HepG2 (cell line): ENCODE data around the gene PIM1. TPM values are rescaled to one million over a fixed set of nuclear protein-coding genes. Genes with fewer than 3 reads are reported as not detected.

Experiments
- CBX5 ChIP-seq: sonication (generic); formaldehyde crosslinking; IDR thresholded peaks from 2 replicates; pipeline ENCODE4 v1.4.0; 2020; ENCODE audit warnings: missing genetic modification reagents, borderline replicate concordance
- CREM ChIP-seq, 2 experiments: sonication (generic) in 1 of 2; formaldehyde crosslinking in 1 of 2; IDR thresholded peaks; 2 replicates each; pipeline versions ENCODE4 v1.4.0 to v1.6.1; 2016 to 2020; ENCODE audit warnings: antibody characterized with exemption in 1 of 2, mild to moderate bottlenecking in 1 of 2, missing genetic modification reagents in 1 of 2
- FOXC1 ChIP-seq: sonication (generic); formaldehyde crosslinking; IDR thresholded peaks from 2 replicates; pipeline ENCODE4 v1.8.0; 2022; ENCODE audit warnings: mild to moderate bottlenecking, missing genetic modification reagents, borderline replicate concordance
- HOXA5 ChIP-seq: sonication (generic); formaldehyde crosslinking; IDR thresholded peaks from 2 replicates; pipeline ENCODE4 v1.4.0; 2020; ENCODE audit warnings: missing genetic modification reagents
- NCOA1 ChIP-seq: sonication (generic); formaldehyde crosslinking; IDR thresholded peaks from 2 replicates; pipeline ENCODE4 v1.9.0; 2021; ENCODE audit warnings: missing genetic modification reagents
- NFRKB ChIP-seq: fragments of 450-650 bp; IDR thresholded peaks from 2 replicates; pipeline ENCODE4 v1.6.1; 2017
- POLR2A ChIP-seq, 2 experiments: IDR thresholded peaks; 2 replicates each; pipeline ENCODE4 v1.6.1; 2011; ENCODE audit warnings: low read depth in 2 of 2, low read length in 2 of 2, mild to moderate bottlenecking in 1 of 2, moderate library complexity in 1 of 2; ENCODE audit not compliant: insufficient read depth in 1 of 2
- POLR2G ChIP-seq: fragments of 200-400 bp; formaldehyde crosslinking; IDR thresholded peaks from 2 replicates; pipeline ENCODE4 v1.6.1; 2018; ENCODE audit warnings: mild to moderate bottlenecking, low read depth, low read length, moderate library complexity
- RERE ChIP-seq: IDR thresholded peaks from 2 replicates; pipeline ENCODE4 v1.6.1; 2016; ENCODE audit warnings: low read depth, missing genetic modification reagents, missing compliant biosample characterization
- RFXAP ChIP-seq: sonication (generic); formaldehyde crosslinking; IDR thresholded peaks from 2 replicates; pipeline ENCODE4 v1.4.0; 2020; ENCODE audit warnings: missing genetic modification reagents, borderline replicate concordance
- SMYD3 ChIP-seq: sonication (generic); formaldehyde crosslinking; IDR thresholded peaks from 2 replicates; pipeline ENCODE4 v1.8.1; 2023; ENCODE audit warnings: mild to moderate bottlenecking, missing genetic modification reagents
- TARDBP ChIP-seq: sonication (generic); formaldehyde crosslinking; IDR thresholded peaks from 2 replicates; pipeline ENCODE4 v1.8.0; 2022; ENCODE audit warnings: mild to moderate bottlenecking, missing genetic modification reagents
- TCF7 ChIP-seq: sonication (generic); IDR thresholded peaks from 2 replicates; pipeline ENCODE4 v1.6.1; 2016; ENCODE audit warnings: antibody characterized with exemption, low read depth
- THAP11 ChIP-seq: IDR thresholded peaks from 2 replicates; pipeline ENCODE4 v1.6.1; 2016; ENCODE audit warnings: missing biosample characterization, missing genetic modification reagents
- TRIM24 ChIP-seq: sonication (generic); formaldehyde crosslinking; IDR thresholded peaks from 2 replicates; pipeline ENCODE4 v1.8.0; 2022; ENCODE audit warnings: mild to moderate bottlenecking, missing genetic modification reagents
- ZNF17 ChIP-seq: sonication (generic); formaldehyde crosslinking; IDR thresholded peaks from 2 replicates; pipeline ENCODE4 v1.5.0; 2020; ENCODE audit warnings: mild to moderate bottlenecking, missing genetic modification reagents
- ZNF34 ChIP-seq: sonication (generic); formaldehyde crosslinking; IDR thresholded peaks from 2 replicates; pipeline ENCODE4 v1.4.0; 2020; ENCODE audit warnings: mild to moderate bottlenecking, missing genetic modification reagents, borderline replicate concordance
- ZNF558 ChIP-seq: sonication (generic); formaldehyde crosslinking; IDR thresholded peaks from 2 replicates; pipeline ENCODE4 v1.9.0; 2022; ENCODE audit warnings: mild to moderate bottlenecking, missing genetic modification reagents, borderline replicate concordance
- polyA plus RNA-seq, 8 experiments: library from polyadenylated mRNA; depleted of rRNA in 3 of 8; stranded (reverse) in 7 of 8; unstranded in 1 of 8; fragments of >200 nt; fragmentation: Illumina TruSeq in 4 of 8; extraction: Trizol in 4 of 8; gene quantifications; 2 replicates each; pipeline versions ENCODE4 v1.2.1 to v1.2.3, GENCODE V29; 2011 to 2016; ENCODE audit warnings: low read depth in 4 of 8, missing spikeins in 1 of 8, mixed read lengths in 1 of 8; ENCODE audit not compliant: insufficient read depth in 1 of 8
- total RNA-seq, 5 experiments: library from RNA; depleted of rRNA; stranded (reverse); fragments of >200 nt; fragmentation: Illumina TruSeq; extraction: Trizol; gene quantifications; 2 replicates each; pipeline ENCODE4 v1.2.3, GENCODE V29; 2016; ENCODE audit warnings: low read depth in 1 of 5
- TF ChIP-seq, protein P1 (sequence below): sonication (generic); formaldehyde crosslinking; IDR thresholded peaks from 2 replicates; pipeline ENCODE4 v1.5.1; 2020; ENCODE audit warnings: mild to moderate bottlenecking, moderate library complexity, missing genetic modification reagents
- TF ChIP-seq, protein P2 (sequence below): sonication (generic); formaldehyde crosslinking; IDR thresholded peaks from 2 replicates; pipeline ENCODE4 v1.4.0; 2020; ENCODE audit warnings: missing genetic modification reagents, borderline replicate concordance

PIM1 gene
- total and polyA plus RNA-seq, 2 of the 13 experiments (the other 11 are each of a cell fraction or from before 2014, with no cell fraction given), result 29.4 to 117 TPM

GRCh38 chr6:37137201-37138090 is 32.5 kb upstream of the PIM1 start (continued):
- TF ChIP-seq CBX5 (CRISPR knock-in tag) (peak; percentile 13; the same call in 1 of the 2 replicates), RFXAP (peak; percentile 46; the same call in 1 of the 2 replicates), POLR2A (IDR thresholded peaks at IDR 0.05; ENCODE audit: insufficient read depth in 1 of 2, low read depth in 2 of 2, low read length in 2 of 2) (peak; percentile 44 to 49), SMYD3 (CRISPR knock-in tag) (no peak), TCF7 (peak; percentile 55), POLR2G (peak; percentile 43; the same call in 1 of the 2 replicates), TARDBP (CRISPR knock-in tag) (peak; percentile 49; the same call in 1 of the 2 replicates), RERE (CRISPR knock-in tag) (0 out of 2 replicates have a peak, but pooled peaks have one; percentile 16), ZNF558 (CRISPR knock-in tag) (no peak), THAP11 (CRISPR knock-in tag) (peak; percentile 40; the same call in 1 of the 2 replicates), NFRKB (no peak), ZNF17 (CRISPR knock-in tag) (no peak), FOXC1 (CRISPR knock-in tag) (peak; percentile 89; the same call in 1 of the 2 replicates), HOXA5 (CRISPR knock-in tag) (peak; percentile 61; the same call in 1 of the 2 replicates), CREM (IDR thresholded peaks at IDR 0.05) (no peak), CREM (CRISPR knock-in tag; IDR thresholded peaks at IDR 0.05) (no peak), NCOA1 (CRISPR knock-in tag) (no peak), TRIM24 (CRISPR knock-in tag) (no peak), ZNF34 (CRISPR knock-in tag) (peak; percentile 37; the same call in 1 of the 2 replicates)
- TF ChIP-seq, protein P1, sequence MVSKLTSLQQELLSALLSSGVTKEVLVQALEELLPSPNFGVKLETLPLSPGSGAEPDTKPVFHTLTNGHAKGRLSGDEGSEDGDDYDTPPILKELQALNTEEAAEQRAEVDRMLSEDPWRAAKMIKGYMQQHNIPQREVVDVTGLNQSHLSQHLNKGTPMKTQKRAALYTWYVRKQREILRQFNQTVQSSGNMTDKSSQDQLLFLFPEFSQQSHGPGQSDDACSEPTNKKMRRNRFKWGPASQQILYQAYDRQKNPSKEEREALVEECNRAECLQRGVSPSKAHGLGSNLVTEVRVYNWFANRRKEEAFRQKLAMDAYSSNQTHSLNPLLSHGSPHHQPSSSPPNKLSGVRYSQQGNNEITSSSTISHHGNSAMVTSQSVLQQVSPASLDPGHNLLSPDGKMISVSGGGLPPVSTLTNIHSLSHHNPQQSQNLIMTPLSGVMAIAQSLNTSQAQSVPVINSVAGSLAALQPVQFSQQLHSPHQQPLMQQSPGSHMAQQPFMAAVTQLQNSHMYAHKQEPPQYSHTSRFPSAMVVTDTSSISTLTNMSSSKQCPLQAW (CRISPR knock-in tag), result peak; percentile 68
- TF ChIP-seq, protein P2, sequence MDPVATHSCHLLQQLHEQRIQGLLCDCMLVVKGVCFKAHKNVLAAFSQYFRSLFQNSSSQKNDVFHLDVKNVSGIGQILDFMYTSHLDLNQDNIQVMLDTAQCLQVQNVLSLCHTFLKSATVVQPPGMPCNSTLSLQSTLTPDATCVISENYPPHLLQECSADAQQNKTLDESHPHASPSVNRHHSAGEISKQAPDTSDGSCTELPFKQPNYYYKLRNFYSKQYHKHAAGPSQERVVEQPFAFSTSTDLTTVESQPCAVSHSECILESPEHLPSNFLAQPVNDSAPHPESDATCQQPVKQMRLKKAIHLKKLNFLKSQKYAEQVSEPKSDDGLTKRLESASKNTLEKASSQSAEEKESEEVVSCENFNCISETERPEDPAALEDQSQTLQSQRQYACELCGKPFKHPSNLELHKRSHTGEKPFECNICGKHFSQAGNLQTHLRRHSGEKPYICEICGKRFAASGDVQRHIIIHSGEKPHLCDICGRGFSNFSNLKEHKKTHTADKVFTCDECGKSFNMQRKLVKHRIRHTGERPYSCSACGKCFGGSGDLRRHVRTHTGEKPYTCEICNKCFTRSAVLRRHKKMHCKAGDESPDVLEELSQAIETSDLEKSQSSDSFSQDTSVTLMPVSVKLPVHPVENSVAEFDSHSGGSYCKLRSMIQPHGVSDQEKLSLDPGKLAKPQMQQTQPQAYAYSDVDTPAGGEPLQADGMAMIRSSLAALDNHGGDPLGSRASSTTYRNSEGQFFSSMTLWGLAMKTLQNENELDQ, result no peak
